SU-DHL-6 (cell line): Measurements from ENCODE around the gene OLFML2B.

ENCODE experiments used
- H2AFZ ChIP-seq: fragments of 200-600 bp; sonication (generic); 2 replicates; pipeline ENCODE4 v1.6.1; 2014; ENCODE audit warnings: low read depth, mild to moderate bottlenecking, moderate library complexity, mixed read lengths, antibody characterized with exemption, low read length; ENCODE audit not compliant: severe bottlenecking
- H3F3A ChIP-seq: fragments of 200-600 bp; shearing (Covaris generic); 2 replicates; pipeline ENCODE4 v1.6.0; 2016; ENCODE audit warnings: antibody characterized with exemption, mild to moderate bottlenecking; ENCODE audit not compliant: insufficient read depth
- H3K27ac ChIP-seq: fragments of 200-600 bp; sonication (generic); 2 replicates; pipeline ENCODE4 v1.5.1; 2016; ENCODE audit warnings: low read depth, mild to moderate bottlenecking, low read length, moderate library complexity, mixed read lengths
- H3K27me3 ChIP-seq: fragments of 200-600 bp; sonication (generic), shearing (Covaris generic); 2 replicates; pipeline ENCODE4 v1.6.0; 2014; ENCODE audit warnings: mild to moderate bottlenecking, low read length
- H3K36me3 ChIP-seq: fragments of 200-600 bp; sonication (generic); 2 replicates; pipeline ENCODE4 v1.6.1; 2014; ENCODE audit warnings: mild to moderate bottlenecking, low read length, mixed read lengths
- H3K4me2 ChIP-seq: fragments of 300-600, 200-600 bp; shearing (Covaris generic), sonication (generic); 2 replicates; pipeline ENCODE4 v1.6.0; 2014; ENCODE audit warnings: low read length, low read depth, mild to moderate bottlenecking; ENCODE audit not compliant: poor library complexity, severe bottlenecking
- H3K4me3 ChIP-seq: fragments of 200-600 bp; sonication (generic); 2 replicates; pipeline ENCODE4 v1.5.1; 2014; ENCODE audit warnings: antibody characterized with exemption, low read length, mild to moderate bottlenecking, mixed read lengths; ENCODE audit not compliant: insufficient read depth, poor library complexity, severe bottlenecking
- H3K79me2 ChIP-seq: fragments of 200-600 bp; sonication (generic); 2 replicates; pipeline ENCODE4 v1.6.1; 2014; ENCODE audit warnings: mild to moderate bottlenecking, low read length, moderate library complexity; ENCODE audit not compliant: insufficient read depth
- H3K9ac ChIP-seq: fragments of 200-600 bp; sonication (generic); 2 replicates; pipeline ENCODE4 v1.7.0; 2014; ENCODE audit warnings: mild to moderate bottlenecking, low read length
- H3K9me2 ChIP-seq: fragments of 200-600 bp; sonication (generic); replicated peaks from 2 replicates; pipeline ENCODE4 v1.6.1; 2014; ENCODE audit warnings: low read length; ENCODE audit not compliant: insufficient read depth
- H3K9me3 ChIP-seq: fragments of 200-600 bp; sonication (generic); 2 replicates; pipeline ENCODE4 v1.6.1; 2014; ENCODE audit warnings: low read length, mixed read lengths; ENCODE audit not compliant: insufficient read depth
- H4K20me1 ChIP-seq: fragments of 200-600 bp; sonication (generic); 2 replicates; pipeline ENCODE4 v1.6.1; 2014; ENCODE audit warnings: low read depth, mild to moderate bottlenecking, antibody characterized with exemption, low read length, moderate library complexity, mixed read lengths
- CTCF ChIP-seq: fragments of 200-600 bp; sonication (generic); IDR thresholded peaks from one replicate; pipeline ENCODE4 v1.5.1; 2017; ENCODE audit warnings: antibody characterized with exemption, mild to moderate bottlenecking, low read length, moderate library complexity; ENCODE audit not compliant: insufficient read depth, poor library complexity, severe bottlenecking
- EZH2phosphoT487 ChIP-seq: fragments of 200-600 bp; sonication (generic), shearing (Covaris generic); conservative IDR thresholded peaks from 2 replicates; pipeline ENCODE4 v1.6.1; 2018; ENCODE audit warnings: mild to moderate bottlenecking, antibody characterized with exemption, low read length, moderate library complexity, mixed read lengths

OLFML2B gene

GRCh38 chr1:162014202-162014601 lies 9.5 kb downstream of the OLFML2B start:
- H3K79me2 ChIP-seq: no peaks in the 10 kb centered on the region
- H3K27me3 ChIP-seq: no peaks in the 10 kb centered on the region
- H3K9me3 ChIP-seq: peaks cover 7% of the 10 kb centered on the region; the same call in 1 of the 2 replicates
- no peak overlapping the region for H3K4me3 ChIP-seq
- H3K4me2 ChIP-seq: no peak overlapping the region
- no peak overlapping the region for H3K27ac ChIP-seq
- no peaks in the 10 kb centered on the region for H4K20me1 ChIP-seq
- no peak for TF ChIP-seq CTCF
- H3K9ac ChIP-seq: no peak overlapping the region
- no peak overlapping the region for H2AFZ ChIP-seq
- no peaks in the 10 kb centered on the region for H3K9me2 ChIP-seq
- no peaks in the 10 kb centered on the region for H3K36me3 ChIP-seq
- H3F3A ChIP-seq: no peaks in the 10 kb centered on the region

- peaks cover 7% of the 10 kb centered on the region; the same call in 1 of the 2 replicates for H3K9me3 ChIP-seq
- H3F3A ChIP-seq: no peaks in the 10 kb centered on the region
- no peak overlapping the region for H3K4me3 ChIP-seq
- no peak overlapping the region for H2AFZ ChIP-seq
- no peaks in the 10 kb centered on the region for H4K20me1 ChIP-seq
- no peaks in the 10 kb centered on the region for H3K79me2 ChIP-seq
- no peaks in the 10 kb centered on the region for H3K27me3 ChIP-seq
- no peak for TF ChIP-seq EZH2phosphoT487
- no peak for TF ChIP-seq CTCF
- no peak overlapping the region for H3K9ac ChIP-seq
- H3K36me3 ChIP-seq: no peaks in the 10 kb centered on the region
- no peak overlapping the region for H3K27ac ChIP-seq
- H3K9me2 ChIP-seq: no peaks in the 10 kb centered on the region
- H3K4me2 ChIP-seq: no peak overlapping the region
Measured at GRCh38 chr1:162013289-162013688, 10.4 kb downstream of the OLFML2B start.

- Histone ChIP-seq H3K27ac (no peak overlapping the region), H3K4me3 (no peak overlapping the region), H2AFZ (no peak overlapping the region), H3K9me3 (peaks cover 7% of the 10 kb centered on the region; the same call in 1 of the 2 replicates), H3F3A (no peaks in the 10 kb centered on the region), H3K27me3 (no peaks in the 10 kb centered on the region), H4K20me1 (no peaks in the 10 kb centered on the region), H3K9ac (no peak overlapping the region), H3K79me2 (no peaks in the 10 kb centered on the region), H3K36me3 (no peaks in the 10 kb centered on the region), H3K9me2 (no peaks in the 10 kb centered on the region), H3K4me2 (no peak overlapping the region)
- TF ChIP-seq EZH2phosphoT487: no peak
- TF ChIP-seq CTCF: no peak
Measured at GRCh38 chr1:162011337-162012012, 12.2 kb downstream of the OLFML2B start.
